ENCODE data around the gene C20orf144. TPM values are rescaled to one million over a fixed set of nuclear protein-coding genes. Genes with fewer than 3 reads are reported as not detected.
A peak's percentile ranks its signal among the peaks of the same experiment; 100 is the strongest.
"Not testable (repeated sequence)": the region's sequence is repeated elsewhere in the genome, so short reads cannot be mapped to it uniquely, and the experiment has no call there.

Gene C20orf144
- not detected for polyA plus RNA-seq

DNA sequence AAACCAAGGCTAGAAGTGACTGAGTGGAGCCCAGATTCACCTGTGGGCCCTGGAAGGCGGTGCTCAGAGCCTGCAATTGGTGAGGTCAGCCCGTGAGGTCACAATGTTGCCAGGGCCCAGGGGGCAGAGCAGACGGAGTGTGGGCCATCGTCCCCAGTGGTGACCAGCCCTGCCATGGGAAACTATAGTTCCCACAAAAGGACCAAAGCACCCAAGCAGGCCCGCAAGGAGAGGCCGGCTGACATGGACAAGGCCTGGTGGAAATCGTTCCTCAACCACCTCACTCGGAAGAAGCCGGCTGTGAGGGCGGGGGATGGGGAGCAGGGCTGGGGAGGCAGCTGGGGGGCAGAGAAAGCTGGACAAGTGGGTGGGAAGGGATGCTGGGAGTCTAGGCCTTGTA lies at the start of gene C20orf144:
Gene C20orf144, plus strand, starts transcription at position 156 of the 400 bp plus-strand sequence. Its CDS starts 19 bp downstream, at position 175.
- H3K4me1 Mint-ChIP-seq = peaks cover 13 to 23% (median 18%) of the 10 kb centered on the region in 3 donors
- no peaks in the 10 kb centered on the region for H3K9me3 Mint-ChIP-seq
- peak within 1 kb of the TSS; percentile 39 to 89 (median 59) for H3K27ac Mint-ChIP-seq
- no peaks in the 10 kb centered on the region for H3K36me3 Mint-ChIP-seq
- H3K4me3 Mint-ChIP-seq = peak within 1 kb of the TSS; percentile 84 to 94 (median 92)
- H3K27me3 Mint-ChIP-seq = peaks cover 2% of the 10 kb centered on the region

DNA sequence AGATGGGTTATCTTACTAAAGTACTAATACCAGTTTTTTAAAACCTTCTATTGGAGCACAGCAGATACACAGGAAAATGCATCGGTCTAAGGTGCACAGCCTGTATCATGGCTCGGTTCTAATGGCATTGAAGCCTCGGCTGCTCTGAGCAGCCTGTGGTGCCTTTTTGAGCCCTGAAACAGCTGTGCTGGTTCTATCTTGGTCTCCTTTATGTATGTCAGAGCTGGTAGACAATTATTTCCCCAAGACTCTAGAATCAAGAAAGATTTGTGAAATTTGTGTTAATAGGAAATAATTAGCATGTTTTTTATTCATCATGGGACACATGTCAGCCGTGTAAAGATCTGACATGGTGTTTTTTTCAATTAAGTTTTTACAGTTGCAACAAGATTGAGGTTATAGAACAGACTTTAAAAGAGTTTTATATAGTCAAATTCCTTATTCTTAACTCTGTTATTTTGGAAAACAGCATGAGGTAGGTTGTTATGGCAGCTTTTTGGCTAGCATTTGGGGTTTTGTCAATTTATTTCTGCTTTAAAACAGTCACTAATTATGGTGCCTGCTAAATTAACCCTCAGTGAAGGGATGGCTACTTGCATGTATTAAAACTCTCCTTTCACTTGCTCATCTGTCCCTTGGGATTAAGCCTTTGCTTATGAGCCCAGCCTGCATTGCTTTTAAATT lies 40.3 kb upstream of the C20orf144 start:
- peak overlapping the region in 2 of 3 donors; percentile 20 to 61 for H3K27ac Mint-ChIP-seq
- H3K9me3 Mint-ChIP-seq = peaks cover 0 to 4% (median 0%) of the 10 kb centered on the region in 3 donors
- H3K36me3 Mint-ChIP-seq = peaks cover 8% of the 10 kb centered on the region
- H3K27me3 Mint-ChIP-seq = no peaks in the 10 kb centered on the region
- peaks cover 10 to 22% (median 21%) of the 10 kb centered on the region in 3 donors for H3K4me1 Mint-ChIP-seq
- no peak overlapping the region for H3K4me3 Mint-ChIP-seq

DNA sequence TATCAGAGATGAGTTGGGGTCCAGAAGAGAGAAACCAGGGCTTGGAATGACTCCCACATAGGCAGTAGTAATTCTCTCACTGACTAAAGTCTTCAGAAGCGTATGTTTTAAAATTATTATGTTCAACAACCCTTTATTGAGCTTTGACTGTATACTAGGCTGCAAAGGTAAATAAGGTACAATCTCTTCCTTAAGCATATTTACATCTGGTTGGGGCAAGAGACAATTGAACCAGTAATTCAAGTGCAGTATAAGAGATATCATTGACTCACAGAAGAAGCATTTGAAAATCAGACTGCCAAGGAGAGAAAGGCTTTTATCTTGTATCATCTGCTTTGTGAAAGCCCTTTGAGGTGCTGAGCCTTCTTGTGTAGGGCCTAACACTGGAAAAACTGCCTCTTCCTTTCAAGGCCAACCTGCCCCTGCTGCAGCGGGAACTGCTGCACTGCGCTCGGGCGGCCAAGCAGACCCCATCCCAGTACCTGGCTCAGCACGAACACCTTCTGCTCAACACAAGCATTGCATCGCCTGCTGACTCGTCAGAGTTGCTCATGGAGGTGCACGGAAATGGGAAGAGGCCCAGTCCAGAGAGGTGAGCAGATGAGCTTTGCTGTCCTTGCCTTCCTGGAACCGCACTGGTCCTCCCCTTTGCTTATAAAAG lies 39.3 kb upstream of the C20orf144 start:
- Mint-ChIP-seq H3K27me3 (no peaks in the 10 kb centered on the region), H3K4me3 (peak overlapping the region in 1 of 4 donors; percentile 28), H3K4me1 (peaks cover 10 to 22% (median 21%) of the 10 kb centered on the region in 3 donors), H3K36me3 (peaks cover 10% of the 10 kb centered on the region), H3K27ac (peak overlapping the region in 1 of 3 donors; percentile 59), H3K9me3 (peaks cover 0 to 4% (median 0%) of the 10 kb centered on the region in 3 donors)

DNA sequence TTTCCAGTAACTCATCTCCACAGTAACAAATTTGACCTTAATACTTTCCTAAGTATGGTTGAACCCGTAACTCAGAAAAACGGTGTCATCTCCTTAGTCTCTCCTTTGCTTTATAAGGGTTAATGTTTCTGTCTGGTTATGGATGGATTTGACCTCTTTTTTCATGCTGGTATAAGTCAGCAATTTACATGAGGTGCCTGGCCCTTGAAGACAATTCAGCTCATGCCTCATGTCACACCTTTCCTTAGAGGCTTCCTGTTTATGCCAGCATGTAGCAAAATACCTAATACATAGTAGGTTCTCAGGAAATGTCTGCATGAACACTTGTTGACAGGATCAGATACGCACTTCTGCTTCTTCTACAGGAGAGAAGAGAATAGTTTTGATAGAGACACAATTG lies 37.7 kb upstream of the C20orf144 start:
- Mint-ChIP-seq H3K4me3 (peak overlapping the region in 3 of 4 donors; percentile 16 to 75 (median 39)), H3K4me1 (peaks cover 10 to 22% (median 21%) of the 10 kb centered on the region in 3 donors), H3K27ac (peak overlapping the region in 2 of 3 donors; percentile 76 to 88), H3K9me3 (peaks cover 0 to 4% (median 0%) of the 10 kb centered on the region in 3 donors), H3K27me3 (no peaks in the 10 kb centered on the region), H3K36me3 (peaks cover 15% of the 10 kb centered on the region)

DNA sequence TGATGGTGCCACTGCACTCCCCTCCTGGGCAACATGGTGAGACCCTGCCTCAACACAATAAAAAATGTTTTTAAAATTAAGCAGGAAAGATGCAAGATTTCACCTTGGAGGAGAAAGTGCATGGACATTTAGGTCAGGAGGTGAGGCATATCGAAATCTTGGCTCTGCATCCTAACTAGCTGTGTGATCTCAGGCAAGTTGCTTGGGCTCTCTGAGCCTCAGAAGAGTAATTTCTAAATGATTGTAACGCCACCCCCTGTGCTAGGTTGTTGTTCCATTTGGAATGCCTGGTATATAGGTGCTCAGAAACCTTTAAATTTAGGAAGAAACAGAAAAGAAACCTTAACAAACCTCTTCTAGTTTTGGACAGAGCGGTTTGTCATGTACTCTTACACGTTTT lies 35.9 kb upstream of the C20orf144 start:
- peaks cover 0 to 4% (median 0%) of the 10 kb centered on the region in 3 donors for H3K9me3 Mint-ChIP-seq
- peak overlapping the region in 2 of 3 donors; percentile 27 to 47 for H3K27ac Mint-ChIP-seq
- H3K36me3 Mint-ChIP-seq = peaks cover 12% of the 10 kb centered on the region
- peak overlapping the region in 1 of 4 donors; percentile 10 for H3K4me3 Mint-ChIP-seq
- no peaks in the 10 kb centered on the region for H3K27me3 Mint-ChIP-seq
- peaks cover 10 to 21% (median 15%) of the 10 kb centered on the region in 3 donors for H3K4me1 Mint-ChIP-seq

DNA sequence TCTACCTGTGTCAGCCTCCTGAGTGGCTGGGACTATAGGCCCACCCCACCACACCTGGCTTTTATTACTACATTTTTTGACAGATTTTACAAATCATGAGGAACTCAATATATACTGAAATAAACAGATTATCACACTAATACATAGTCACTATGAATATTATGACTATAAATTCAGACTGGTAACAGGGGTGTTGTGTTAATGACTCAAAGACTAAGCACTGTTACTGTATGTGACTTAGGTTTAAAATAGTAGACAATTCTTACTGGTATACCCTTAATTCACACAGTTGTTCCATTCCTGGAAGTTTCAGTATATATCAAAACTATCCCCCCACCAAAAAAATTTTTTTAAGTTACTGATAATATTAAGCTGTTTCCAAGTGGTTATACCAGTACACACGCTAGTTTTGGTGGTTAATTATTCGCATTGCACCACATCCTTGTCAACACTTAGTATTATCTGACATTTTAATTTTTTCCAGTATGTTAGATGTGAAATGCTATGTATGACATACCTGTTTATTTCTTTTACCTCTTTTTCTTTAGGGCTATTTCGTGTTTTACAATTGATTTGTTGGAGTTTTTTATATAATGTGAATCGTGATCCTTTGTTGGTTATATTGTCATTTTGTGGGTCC lies 34.4 kb upstream of the C20orf144 start:
- no peak overlapping the region for H3K27ac Mint-ChIP-seq
- H3K27me3 Mint-ChIP-seq = no peaks in the 10 kb centered on the region
- no peak overlapping the region for H3K4me3 Mint-ChIP-seq
- H3K4me1 Mint-ChIP-seq = peaks cover 6 to 14% (median 13%) of the 10 kb centered on the region in 3 donors
- peaks cover 0 to 4% (median 0%) of the 10 kb centered on the region in 3 donors for H3K9me3 Mint-ChIP-seq
- peaks cover 12% of the 10 kb centered on the region for H3K36me3 Mint-ChIP-seq

DNA sequence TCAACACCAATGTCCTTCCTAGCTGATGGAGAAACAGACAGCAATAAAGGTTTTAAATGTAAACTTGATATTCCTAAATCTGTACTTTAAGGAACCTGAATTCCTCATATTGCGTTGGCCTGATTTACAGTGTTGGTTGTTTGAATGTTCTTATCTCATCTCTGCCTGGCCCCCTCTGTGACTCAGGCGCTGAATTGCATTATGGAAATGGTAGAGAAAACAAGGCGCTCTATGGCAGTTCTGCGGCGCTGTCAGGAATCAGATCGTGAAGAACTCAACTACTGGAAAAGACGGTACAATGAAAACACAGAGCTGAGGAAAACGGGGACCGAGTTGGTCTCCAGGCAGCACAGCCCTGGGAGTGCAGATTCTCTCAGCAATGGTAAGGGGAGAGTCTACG lies 32.6 kb upstream of the C20orf144 start:
- Mint-ChIP-seq H3K27ac (no peak overlapping the region), H3K4me3 (no peak overlapping the region), H3K36me3 (peaks cover 14% of the 10 kb centered on the region), H3K9me3 (peaks cover 0 to under 1% (median 0%) of the 10 kb centered on the region in 3 donors), H3K4me1 (peaks cover 2 to 9% (median 8%) of the 10 kb centered on the region in 3 donors), H3K27me3 (no peaks in the 10 kb centered on the region)

DNA sequence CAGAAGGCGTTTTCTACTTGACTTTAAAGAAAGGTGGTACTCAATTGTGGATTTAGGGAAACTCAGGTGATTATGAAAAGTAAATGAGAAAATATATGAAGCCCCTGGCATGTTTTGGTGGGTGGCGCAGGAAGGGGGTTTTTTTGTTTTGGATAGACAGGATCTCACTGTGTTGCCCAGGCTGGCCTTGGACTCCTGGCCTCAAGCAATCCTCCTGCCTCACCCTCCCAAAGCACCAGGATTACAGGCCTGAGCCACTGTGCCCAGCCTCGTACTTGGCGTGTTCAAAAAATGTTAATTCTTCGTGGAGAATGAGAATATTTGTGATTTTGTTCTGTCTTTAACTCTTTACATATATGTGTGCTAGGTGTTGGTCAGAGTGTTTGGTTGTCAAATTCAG lies 32.1 kb upstream of the C20orf144 start:
- Mint-ChIP-seq H3K27ac (peak overlapping the region in 1 of 3 donors; percentile 79), H3K9me3 (no peaks in the 10 kb centered on the region), H3K36me3 (peaks cover 12% of the 10 kb centered on the region), H3K4me3 (no peak overlapping the region), H3K27me3 (no peaks in the 10 kb centered on the region), H3K4me1 (peaks cover 2 to 5% (median 4%) of the 10 kb centered on the region in 3 donors)

DNA sequence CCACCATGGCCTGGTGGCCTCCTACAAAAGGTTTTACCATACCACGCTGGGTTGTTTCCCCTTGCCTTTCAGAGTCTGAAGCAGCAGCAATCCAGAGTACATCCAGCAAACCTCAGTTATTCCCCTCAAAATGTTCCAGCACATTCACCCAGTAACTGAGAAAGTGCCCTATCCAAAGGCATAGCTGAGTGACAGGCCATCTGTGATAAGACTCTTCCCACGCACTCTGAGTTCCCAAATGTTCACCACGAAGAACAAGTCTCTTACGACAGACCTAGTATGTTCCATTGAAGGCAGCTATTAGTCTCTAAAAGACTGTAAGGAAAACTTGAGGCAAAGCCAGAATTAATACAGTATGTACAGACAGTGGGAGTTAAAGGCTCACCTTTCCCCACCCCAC lies 31.6 kb upstream of the C20orf144 start:
- Mint-ChIP-seq H3K27ac (peak overlapping the region in 1 of 3 donors; percentile 79), H3K4me1 (peaks cover 0 to 4% (median 1%) of the 10 kb centered on the region in 3 donors), H3K4me3 (no peak overlapping the region), H3K27me3 (no peaks in the 10 kb centered on the region), H3K9me3 (no peaks in the 10 kb centered on the region), H3K36me3 (peaks cover 9% of the 10 kb centered on the region)

DNA sequence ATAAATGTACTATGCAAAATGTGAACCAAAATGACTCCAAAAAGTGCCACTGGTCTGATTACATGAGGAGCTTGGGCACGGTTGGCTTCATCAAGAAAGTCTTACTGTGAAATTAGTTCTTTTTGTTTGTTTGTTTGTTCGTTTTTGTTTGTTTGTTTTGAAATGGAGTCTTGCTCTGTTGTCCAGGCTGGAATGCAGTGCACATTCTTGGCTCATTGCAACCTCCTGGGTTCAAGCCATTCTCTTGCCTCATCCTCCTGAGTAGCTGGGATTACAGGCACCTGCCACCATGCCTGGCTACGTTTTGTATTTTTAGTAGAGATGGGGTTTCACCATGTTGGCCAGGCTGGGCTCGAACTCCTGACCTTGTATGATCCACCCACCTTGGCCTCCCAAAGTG lies 30.2 kb upstream of the C20orf144 start:
- peak overlapping the region in 2 of 3 donors; percentile 13 to 63 for H3K27ac Mint-ChIP-seq
- H3K9me3 Mint-ChIP-seq, H3K4me1 Mint-ChIP-seq, H3K27me3 Mint-ChIP-seq, H3K4me3 Mint-ChIP-seq, H3K36me3 Mint-ChIP-seq: not testable (repeated sequence)

DNA sequence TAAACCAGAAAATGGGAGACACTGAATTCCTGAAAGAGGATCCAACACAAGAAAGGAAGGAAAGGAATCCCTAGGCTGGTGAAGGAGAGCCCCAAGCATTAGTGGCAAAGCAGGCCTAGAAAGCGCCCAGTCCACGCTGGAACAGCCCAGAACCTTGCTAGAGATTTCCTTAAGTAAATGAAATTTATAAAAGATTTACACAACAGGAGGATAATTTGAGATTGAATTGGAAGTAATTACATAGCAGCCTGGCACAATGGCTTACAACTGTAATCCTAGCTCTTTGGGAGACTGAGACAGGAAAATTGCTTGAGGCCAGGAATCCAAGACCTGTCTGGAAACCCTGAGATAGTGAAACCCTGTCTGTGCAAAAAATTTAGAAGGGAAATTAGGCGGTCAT lies 26.8 kb upstream of the C20orf144 start:
- H3K4me3 Mint-ChIP-seq = no peak overlapping the region
- H3K27me3 Mint-ChIP-seq = no peaks in the 10 kb centered on the region
- H3K27ac Mint-ChIP-seq = no peak overlapping the region
- peaks cover 0 to 3% (median 0%) of the 10 kb centered on the region in 3 donors for H3K4me1 Mint-ChIP-seq
- H3K9me3 Mint-ChIP-seq = no peaks in the 10 kb centered on the region
- peaks cover 11% of the 10 kb centered on the region for H3K36me3 Mint-ChIP-seq

DNA sequence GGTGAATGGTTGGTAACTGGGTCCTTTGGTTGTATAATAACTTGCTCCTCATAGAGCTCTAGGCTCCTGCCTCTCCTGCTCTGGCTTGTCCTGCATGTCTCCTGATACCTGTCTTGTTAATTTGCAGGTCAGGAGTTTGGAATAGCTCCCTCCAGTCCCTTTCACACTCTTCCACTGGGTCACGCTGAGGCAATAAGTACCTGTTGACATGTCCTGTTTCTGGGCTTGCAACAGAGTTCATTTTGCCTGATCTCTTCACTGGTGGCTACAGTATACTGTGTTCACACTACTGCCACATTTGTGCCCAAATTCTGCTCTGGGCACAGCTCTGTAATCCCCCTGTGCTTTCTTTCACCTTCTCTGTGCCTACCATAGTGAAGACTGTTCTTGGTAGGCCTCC lies 25.4 kb upstream of the C20orf144 start:
- Mint-ChIP-seq H3K4me1 (peaks cover 0 to 3% (median 0%) of the 10 kb centered on the region in 3 donors), H3K27ac (peak overlapping the region in 1 of 3 donors; percentile 14), H3K36me3 (peaks cover 11% of the 10 kb centered on the region), H3K9me3 (no peaks in the 10 kb centered on the region), H3K27me3 (no peaks in the 10 kb centered on the region), H3K4me3 (no peak overlapping the region)

DNA sequence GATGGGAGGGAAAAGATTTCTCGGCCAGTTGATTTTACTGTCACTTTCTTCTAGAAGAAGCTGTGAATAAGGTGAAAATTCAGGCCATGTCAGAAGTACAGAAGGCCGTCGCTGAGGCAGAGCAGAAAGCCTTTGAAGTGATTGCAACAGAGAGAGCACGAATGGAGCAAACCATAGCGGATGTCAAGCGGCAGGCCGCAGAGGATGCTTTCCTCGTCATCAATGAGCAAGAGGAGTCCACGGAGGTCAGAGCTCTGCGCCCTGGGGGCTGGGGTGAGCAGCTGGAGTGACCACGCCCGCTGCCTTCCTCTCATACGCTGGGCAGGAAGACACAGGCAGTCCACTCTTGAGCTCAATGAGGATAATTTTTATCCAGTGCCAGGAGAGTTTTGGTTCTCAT lies 21.8 kb upstream of the C20orf144 start:
- Mint-ChIP-seq H3K4me3 (no peak overlapping the region), H3K36me3 (peaks cover 10% of the 10 kb centered on the region), H3K27ac (no peak overlapping the region), H3K9me3 (no peaks in the 10 kb centered on the region), H3K27me3 (no peaks in the 10 kb centered on the region), H3K4me1 (peaks cover 0 to 3% (median 0%) of the 10 kb centered on the region in 3 donors)

DNA sequence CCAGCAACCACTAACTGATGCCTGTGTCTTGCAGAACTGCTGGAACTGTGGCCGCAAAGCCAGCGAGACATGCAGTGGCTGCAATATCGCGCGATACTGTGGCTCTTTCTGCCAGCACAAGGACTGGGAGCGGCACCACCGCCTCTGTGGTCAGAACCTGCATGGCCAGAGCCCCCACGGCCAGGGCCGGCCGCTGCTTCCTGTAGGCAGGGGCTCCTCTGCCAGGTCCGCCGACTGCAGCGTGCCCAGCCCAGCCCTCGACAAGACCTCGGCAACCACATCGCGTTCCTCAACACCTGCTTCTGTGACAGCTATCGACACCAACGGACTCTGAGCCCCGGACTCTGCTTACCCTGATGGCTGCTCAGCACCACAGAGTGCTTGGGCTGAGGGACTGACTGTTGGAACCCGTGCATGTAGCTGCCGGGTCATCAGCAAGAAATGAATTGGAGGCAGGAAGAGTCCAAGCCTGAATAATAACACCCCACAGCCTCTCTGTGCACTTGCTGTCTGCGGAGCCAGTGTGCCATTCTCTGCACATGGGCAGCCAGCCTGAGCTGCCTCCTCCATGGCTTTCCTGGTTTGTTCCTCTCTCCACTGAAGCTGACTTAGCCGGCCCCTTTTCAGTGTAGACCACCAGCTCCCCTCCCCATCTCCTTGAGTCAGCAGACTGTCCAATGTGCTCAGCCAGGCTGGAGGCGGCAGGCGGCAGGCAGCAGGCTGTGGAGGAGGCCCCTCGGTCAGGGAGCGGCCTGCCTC lies 17.6 kb upstream of the C20orf144 start:
- Mint-ChIP-seq H3K27ac (no peak overlapping the region), H3K4me1 (peaks cover 9 to 13% (median 12%) of the 10 kb centered on the region in 3 donors), H3K36me3 (peaks cover 1% of the 10 kb centered on the region), H3K4me3 (no peak overlapping the region), H3K27me3 (no peaks in the 10 kb centered on the region), H3K9me3 (no peaks in the 10 kb centered on the region)

DNA sequence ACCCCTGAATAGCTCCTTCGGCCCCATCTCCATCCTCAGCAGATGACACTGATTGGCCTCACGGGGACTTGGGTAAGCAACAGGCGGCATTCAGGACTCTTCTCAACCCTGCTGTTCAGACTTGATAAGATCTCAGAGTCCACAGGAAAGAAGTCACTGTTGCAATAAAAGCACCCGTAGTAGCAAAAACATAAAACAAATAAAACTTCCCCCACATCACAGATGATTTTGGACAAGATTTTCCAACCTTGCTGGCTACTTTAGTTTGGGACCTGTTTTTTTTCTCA lies 17.1 kb upstream of the C20orf144 start:
- H3K36me3 Mint-ChIP-seq = no peaks in the 10 kb centered on the region
- H3K27me3 Mint-ChIP-seq = no peaks in the 10 kb centered on the region
- no peak overlapping the region for H3K4me3 Mint-ChIP-seq
- peaks cover 12 to 13% (median 13%) of the 10 kb centered on the region in 3 donors for H3K4me1 Mint-ChIP-seq
- no peaks in the 10 kb centered on the region for H3K9me3 Mint-ChIP-seq
- H3K27ac Mint-ChIP-seq = no peak overlapping the region
